ENCODE data around the gene PACC1.

Gene PACC1

DNA sequence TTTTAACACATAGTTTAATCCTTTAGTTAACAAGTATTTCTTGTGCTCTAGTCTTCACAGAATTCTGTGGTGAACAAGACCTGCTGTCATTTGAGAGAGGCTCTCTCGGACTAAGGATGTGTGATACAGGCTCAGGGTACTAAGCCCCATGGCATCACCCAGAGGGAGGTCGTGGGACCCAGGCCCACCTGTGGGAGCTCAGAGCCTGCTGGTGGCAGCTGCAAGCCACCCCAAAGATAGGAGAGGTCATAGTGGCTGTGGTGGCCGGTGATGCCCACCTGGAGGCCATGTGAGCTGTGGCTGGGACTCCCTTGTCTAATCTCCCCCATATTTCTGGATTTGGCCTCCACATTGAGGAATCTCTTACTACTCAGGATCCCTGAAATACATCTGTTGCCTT, 40.1 kb upstream of the PACC1 start:
- Histone ChIP-seq H3K9ac (ENCODE audit: low read depth in 1 of 2, low read length in 2 of 2) (no peak overlapping the region), H3K27me3 (ENCODE audit: control insufficient read depth in 2 of 2, insufficient read depth in 2 of 2, low read length in 2 of 2) (no peaks in the 10 kb centered on the region), H3K4me1 (ENCODE audit: control insufficient read depth in 2 of 2, insufficient read depth in 2 of 2, low read length in 2 of 2) (peaks cover 2 to 3% of the 10 kb centered on the region in 2 donors), H3K27ac (ENCODE audit: low read depth in 2 of 2, low read length in 2 of 2) (no peak overlapping the region), H3K36me3 (ENCODE audit: control insufficient read depth in 2 of 2, insufficient read depth in 2 of 2, low read length in 2 of 2) (no peaks in the 10 kb centered on the region), H3K4me3 (ENCODE audit: low read length in 2 of 2) (no peak overlapping the region), H3K9me3 (ENCODE audit: control insufficient read depth in 2 of 2, low read length in 2 of 2) (no peaks in the 10 kb centered on the region)

DNA sequence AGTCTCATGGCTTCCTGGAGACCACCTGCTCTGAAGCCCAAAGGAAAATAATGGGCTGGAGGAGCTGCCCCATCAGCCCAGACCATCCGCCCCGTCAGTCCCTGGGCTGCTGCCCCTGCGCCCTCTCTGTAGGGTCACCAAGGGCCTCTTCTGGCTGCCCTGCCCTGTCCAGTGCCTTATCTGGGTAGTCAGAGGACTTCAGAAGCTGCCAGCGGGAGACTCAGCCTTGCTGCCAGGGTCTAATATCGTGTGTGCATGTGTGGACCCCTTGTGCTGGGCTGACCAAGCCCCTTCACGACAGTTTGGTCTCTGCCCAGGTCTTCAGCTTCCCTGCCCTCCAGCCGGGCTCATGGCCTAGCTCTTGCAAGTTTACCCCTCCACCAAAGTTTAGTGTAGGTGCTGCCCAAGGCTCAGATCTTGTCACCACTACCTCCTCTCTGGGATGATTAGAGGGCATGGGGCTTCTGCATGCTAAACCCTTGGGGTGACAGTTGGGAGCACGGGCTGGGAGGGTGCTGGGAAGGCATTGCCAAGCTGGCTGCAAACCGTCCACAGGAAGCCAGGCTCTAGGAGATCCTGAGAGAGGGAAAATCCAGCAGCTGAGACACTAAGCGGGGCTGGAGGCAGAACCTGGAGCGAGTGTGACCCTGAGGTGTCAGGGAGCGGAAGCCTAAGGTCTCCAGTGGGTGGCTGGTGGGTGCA, 38.6 kb upstream of the PACC1 start:
- H3K9me3 ChIP-seq (ENCODE audit: control insufficient read depth in 2 of 2, low read length in 2 of 2), result no peaks in the 10 kb centered on the region
- H3K27me3 ChIP-seq (ENCODE audit: control insufficient read depth in 2 of 2, insufficient read depth in 2 of 2, low read length in 2 of 2), result no peaks in the 10 kb centered on the region
- no peak overlapping the region for H3K4me3 ChIP-seq (ENCODE audit: low read length in 2 of 2)
- H3K9ac ChIP-seq (ENCODE audit: low read depth in 1 of 2, low read length in 2 of 2), result no peak overlapping the region
- H3K4me1 ChIP-seq (ENCODE audit: control insufficient read depth in 2 of 2, insufficient read depth in 2 of 2, low read length in 2 of 2), result peaks cover 2 to 3% of the 10 kb centered on the region in 2 donors
- H3K36me3 ChIP-seq (ENCODE audit: control insufficient read depth in 2 of 2, insufficient read depth in 2 of 2, low read length in 2 of 2), result no peaks in the 10 kb centered on the region
- H3K27ac ChIP-seq (ENCODE audit: low read depth in 2 of 2, low read length in 2 of 2), result no peak overlapping the region

DNA sequence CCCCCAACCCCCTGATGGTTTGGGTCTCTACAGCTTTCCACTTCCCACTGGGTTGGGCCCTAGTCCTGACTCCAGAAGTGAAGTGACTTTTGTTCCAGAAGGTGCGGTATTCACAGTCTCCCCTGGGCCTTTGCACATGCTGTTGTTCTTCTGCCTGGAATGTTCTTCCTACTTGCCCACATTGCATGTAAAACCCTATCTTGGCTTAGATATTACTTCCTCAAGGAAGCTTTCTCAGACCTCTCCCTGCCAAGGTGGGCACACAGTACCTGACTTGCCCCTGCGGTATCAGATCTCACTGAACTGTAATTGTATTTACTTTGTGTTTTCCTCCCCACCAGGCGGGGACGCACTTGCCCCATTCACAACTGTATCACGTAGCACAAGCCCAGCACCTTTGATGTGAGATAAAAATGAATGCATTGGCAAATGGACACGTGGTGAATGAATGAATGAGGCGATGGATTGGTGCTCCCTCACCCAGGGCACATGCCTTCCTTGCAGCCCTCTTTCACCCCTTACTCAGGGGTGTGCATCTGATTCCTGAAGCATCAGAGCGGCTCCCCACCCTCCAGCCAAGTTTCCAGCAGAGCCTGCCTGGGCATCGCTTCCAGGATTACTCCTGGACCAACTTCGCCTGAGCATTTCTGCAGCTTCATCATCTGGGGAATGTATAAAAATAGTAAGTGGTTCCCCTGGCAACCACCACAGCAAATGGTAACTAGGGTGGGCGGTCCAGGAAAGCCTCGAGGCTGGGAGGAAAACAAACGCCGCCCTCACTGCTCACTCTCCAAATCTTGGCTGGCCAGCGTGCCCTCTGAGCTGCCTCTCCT, 37.9 kb upstream of the PACC1 start:
- Histone ChIP-seq H3K4me3 (ENCODE audit: low read length in 2 of 2) (no peak overlapping the region), H3K27ac (ENCODE audit: low read depth in 2 of 2, low read length in 2 of 2) (no peak overlapping the region), H3K9me3 (ENCODE audit: control insufficient read depth in 2 of 2, low read length in 2 of 2) (no peaks in the 10 kb centered on the region), H3K9ac (ENCODE audit: low read depth in 1 of 2, low read length in 2 of 2) (no peak overlapping the region), H3K4me1 (ENCODE audit: control insufficient read depth in 2 of 2, insufficient read depth in 2 of 2, low read length in 2 of 2) (peaks cover 2 to 3% of the 10 kb centered on the region in 2 donors), H3K36me3 (ENCODE audit: control insufficient read depth in 2 of 2, insufficient read depth in 2 of 2, low read length in 2 of 2) (peaks cover 0 to 2% of the 10 kb centered on the region in 2 donors), H3K27me3 (ENCODE audit: control insufficient read depth in 2 of 2, insufficient read depth in 2 of 2, low read length in 2 of 2) (no peaks in the 10 kb centered on the region)

DNA sequence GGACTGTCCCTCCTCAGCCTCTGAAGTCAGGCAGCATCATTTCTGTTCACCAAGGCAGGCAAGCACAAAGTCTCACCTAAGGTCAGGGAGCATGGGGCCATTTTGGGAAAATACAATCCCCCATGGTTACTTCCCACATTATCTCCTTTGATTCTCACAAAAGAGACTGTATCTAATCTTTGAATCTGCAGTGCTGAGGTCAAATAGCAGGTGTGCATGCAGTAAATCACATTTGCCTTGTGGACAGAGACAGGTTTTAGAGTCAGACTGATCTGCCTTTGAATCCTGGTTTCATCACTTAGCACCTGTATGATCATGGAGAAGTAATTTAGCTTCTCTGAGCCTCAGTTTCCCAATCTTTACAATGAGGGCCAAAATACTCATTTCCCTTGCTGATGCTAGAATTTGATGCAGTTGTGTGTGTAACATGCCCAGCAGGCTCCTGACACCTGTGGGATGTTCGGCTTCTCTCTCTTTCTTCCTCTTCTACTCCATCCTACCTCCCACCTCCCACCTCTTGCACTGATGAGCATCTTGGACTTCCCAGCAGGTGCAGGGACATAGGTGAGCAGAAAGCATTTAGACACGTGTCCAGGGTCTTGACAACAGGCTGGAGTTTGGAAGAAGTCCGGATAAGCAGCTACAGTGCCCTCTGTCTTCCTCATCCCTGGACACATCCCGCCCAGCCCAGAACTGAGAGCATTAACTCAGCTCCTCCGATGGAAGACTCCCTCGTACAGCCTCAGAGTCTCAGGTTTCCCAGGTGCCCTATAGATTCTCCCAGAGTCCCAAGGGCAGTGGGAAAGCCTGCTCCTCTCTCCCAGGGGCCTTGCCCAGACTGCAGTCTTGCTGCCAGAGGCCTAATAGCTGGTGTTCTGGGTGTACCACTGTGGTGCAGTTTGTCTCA, 37.0 kb upstream of the PACC1 start:
- Histone ChIP-seq H3K27ac (ENCODE audit: low read depth in 2 of 2, low read length in 2 of 2) (no peak overlapping the region), H3K9ac (ENCODE audit: low read depth in 1 of 2, low read length in 2 of 2) (no peak overlapping the region)

DNA sequence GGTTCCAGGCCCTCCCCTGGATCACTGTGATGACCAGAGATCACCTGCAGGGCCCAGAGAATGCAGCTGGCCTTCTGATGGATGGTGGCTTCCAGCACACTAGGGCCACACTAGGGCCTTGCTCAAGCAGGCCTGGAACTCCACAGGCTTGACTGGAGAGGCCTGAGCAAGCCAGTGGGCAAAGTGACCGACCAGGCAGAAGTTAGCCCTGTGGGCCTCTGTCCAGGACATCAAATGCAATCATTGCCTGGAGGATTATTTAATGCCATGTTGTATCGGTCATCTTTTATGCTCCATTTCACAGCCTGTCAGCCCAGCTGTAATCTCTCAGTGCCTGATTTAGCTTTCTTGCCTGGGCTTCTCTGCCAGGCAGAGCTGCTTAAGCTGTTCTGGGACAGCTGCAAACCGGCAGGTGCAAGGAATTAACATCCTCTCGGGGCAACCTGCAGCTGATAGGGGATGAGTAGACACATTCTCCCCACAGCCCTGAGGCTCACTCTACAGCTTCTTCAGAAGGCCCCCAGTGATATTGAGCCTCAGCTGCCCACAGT, 35.7 kb upstream of the PACC1 start:
- no peaks in the 10 kb centered on the region for H3K27me3 ChIP-seq (ENCODE audit: control insufficient read depth in 2 of 2, insufficient read depth in 2 of 2, low read length in 2 of 2)
- H3K4me1 ChIP-seq (ENCODE audit: control insufficient read depth in 2 of 2, insufficient read depth in 2 of 2, low read length in 2 of 2), result no peaks in the 10 kb centered on the region
- no peak overlapping the region for H3K27ac ChIP-seq (ENCODE audit: low read depth in 2 of 2, low read length in 2 of 2)
- no peak overlapping the region for H3K4me3 ChIP-seq (ENCODE audit: low read length in 2 of 2)
- peaks cover 3 to 8% of the 10 kb centered on the region in 2 donors for H3K36me3 ChIP-seq (ENCODE audit: control insufficient read depth in 2 of 2, insufficient read depth in 2 of 2, low read length in 2 of 2)
- H3K9ac ChIP-seq (ENCODE audit: low read depth in 1 of 2, low read length in 2 of 2), result no peak overlapping the region
- H3K9me3 ChIP-seq (ENCODE audit: control insufficient read depth in 2 of 2, low read length in 2 of 2), result no peaks in the 10 kb centered on the region

More for the DNA sequence above, 37.0 kb upstream of the PACC1 start:
- Histone ChIP-seq H3K9me3 (ENCODE audit: control insufficient read depth in 2 of 2, low read length in 2 of 2) (no peaks in the 10 kb centered on the region), H3K27me3 (ENCODE audit: control insufficient read depth in 2 of 2, insufficient read depth in 2 of 2, low read length in 2 of 2) (no peaks in the 10 kb centered on the region), H3K36me3 (ENCODE audit: control insufficient read depth in 2 of 2, insufficient read depth in 2 of 2, low read length in 2 of 2) (peaks cover 0 to 2% of the 10 kb centered on the region in 2 donors), H3K4me1 (ENCODE audit: control insufficient read depth in 2 of 2, insufficient read depth in 2 of 2, low read length in 2 of 2) (peaks cover 2 to 3% of the 10 kb centered on the region in 2 donors), H3K4me3 (ENCODE audit: low read length in 2 of 2) (no peak overlapping the region)

GRCh38 chr1:212447478-212447877, 32.8 kb upstream of the PACC1 start:
- H3K4me3 ChIP-seq (ENCODE audit: low read length in 2 of 2), result no peak overlapping the region
- no peaks in the 10 kb centered on the region for H3K4me1 ChIP-seq (ENCODE audit: control insufficient read depth in 2 of 2, insufficient read depth in 2 of 2, low read length in 2 of 2)
- H3K9ac ChIP-seq (ENCODE audit: low read depth in 1 of 2, low read length in 2 of 2), result no peak overlapping the region
- H3K27me3 ChIP-seq (ENCODE audit: control insufficient read depth in 2 of 2, insufficient read depth in 2 of 2, low read length in 2 of 2), result no peaks in the 10 kb centered on the region
- no peaks in the 10 kb centered on the region for H3K9me3 ChIP-seq (ENCODE audit: control insufficient read depth in 2 of 2, low read length in 2 of 2)
- H3K36me3 ChIP-seq (ENCODE audit: control insufficient read depth in 2 of 2, insufficient read depth in 2 of 2, low read length in 2 of 2), result peaks cover 3 to 10% of the 10 kb centered on the region in 2 donors
- no peak overlapping the region for H3K27ac ChIP-seq (ENCODE audit: low read depth in 2 of 2, low read length in 2 of 2)

GRCh38 chr1:212446333-212446732, 31.6 kb upstream of the PACC1 start:
- Histone ChIP-seq H3K27ac (ENCODE audit: low read depth in 2 of 2, low read length in 2 of 2) (no peak overlapping the region), H3K9ac (ENCODE audit: low read depth in 1 of 2, low read length in 2 of 2) (no peak overlapping the region), H3K4me3 (ENCODE audit: low read length in 2 of 2) (no peak overlapping the region), H3K4me1 (ENCODE audit: control insufficient read depth in 2 of 2, insufficient read depth in 2 of 2, low read length in 2 of 2) (no peaks in the 10 kb centered on the region), H3K9me3 (ENCODE audit: control insufficient read depth in 2 of 2, low read length in 2 of 2) (no peaks in the 10 kb centered on the region), H3K27me3 (ENCODE audit: control insufficient read depth in 2 of 2, insufficient read depth in 2 of 2, low read length in 2 of 2) (no peaks in the 10 kb centered on the region), H3K36me3 (ENCODE audit: control insufficient read depth in 2 of 2, insufficient read depth in 2 of 2, low read length in 2 of 2) (peaks cover 3 to 10% of the 10 kb centered on the region in 2 donors)

DNA sequence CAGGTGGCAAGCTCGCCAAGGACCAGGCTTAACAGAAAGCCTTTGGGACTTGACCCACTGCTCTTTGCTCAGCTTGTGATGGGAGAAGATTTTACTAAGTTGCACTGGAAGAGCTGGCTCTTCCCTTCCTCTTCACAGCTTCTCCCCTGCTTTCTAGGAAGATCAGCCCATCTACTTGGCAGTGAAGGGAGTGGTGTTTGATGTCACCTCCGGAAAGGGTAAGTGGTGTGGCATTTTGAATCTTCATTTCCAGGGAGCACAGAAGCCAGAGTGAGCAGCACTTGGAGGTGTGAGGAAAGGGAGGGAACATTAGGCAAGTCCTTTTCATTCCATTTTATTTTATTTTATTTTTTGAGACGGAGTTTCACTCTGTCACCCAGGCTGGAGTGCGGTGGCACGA, 27.7 kb upstream of the PACC1 start:
- H3K9ac ChIP-seq (ENCODE audit: low read depth in 1 of 2, low read length in 2 of 2), result no peak overlapping the region
- H3K27me3 ChIP-seq (ENCODE audit: control insufficient read depth in 2 of 2, insufficient read depth in 2 of 2, low read length in 2 of 2), result no peaks in the 10 kb centered on the region
- H3K4me1 ChIP-seq (ENCODE audit: control insufficient read depth in 2 of 2, insufficient read depth in 2 of 2, low read length in 2 of 2), result no peaks in the 10 kb centered on the region
- peaks cover 3 to 8% of the 10 kb centered on the region in 2 donors for H3K36me3 ChIP-seq (ENCODE audit: control insufficient read depth in 2 of 2, insufficient read depth in 2 of 2, low read length in 2 of 2)
- no peak overlapping the region for H3K27ac ChIP-seq (ENCODE audit: low read depth in 2 of 2, low read length in 2 of 2)
- no peaks in the 10 kb centered on the region for H3K9me3 ChIP-seq (ENCODE audit: control insufficient read depth in 2 of 2, low read length in 2 of 2)
- no peak overlapping the region for H3K4me3 ChIP-seq (ENCODE audit: low read length in 2 of 2)

GRCh38 chr1:212440419-212440818, 25.7 kb upstream of the PACC1 start:
- Histone ChIP-seq H3K9me3 (ENCODE audit: control insufficient read depth in 2 of 2, low read length in 2 of 2) (no peaks in the 10 kb centered on the region), H3K27me3 (ENCODE audit: control insufficient read depth in 2 of 2, insufficient read depth in 2 of 2, low read length in 2 of 2) (no peaks in the 10 kb centered on the region), H3K4me3 (ENCODE audit: low read length in 2 of 2) (no peak overlapping the region), H3K36me3 (ENCODE audit: control insufficient read depth in 2 of 2, insufficient read depth in 2 of 2, low read length in 2 of 2) (peaks cover 0 to 2% of the 10 kb centered on the region in 2 donors), H3K4me1 (ENCODE audit: control insufficient read depth in 2 of 2, insufficient read depth in 2 of 2, low read length in 2 of 2) (no peaks in the 10 kb centered on the region), H3K27ac (ENCODE audit: low read depth in 2 of 2, low read length in 2 of 2) (no peak overlapping the region), H3K9ac (ENCODE audit: low read depth in 1 of 2, low read length in 2 of 2) (no peak overlapping the region)

Data from mucosa of rectum (tissue), 2 donors.